Fibroblast of skin of abdomen (primary cell): Measurements from ENCODE around the gene TBC1D13.
A peak's percentile ranks its signal among the peaks of the same experiment; 100 is the strongest.
"Not testable (repeated sequence)": the region's sequence is repeated elsewhere in the genome, so short reads cannot be mapped to it uniquely, and the experiment has no call there.

Experiments used
- DNase-seq: peaks from one replicate; pipeline ENCODE4 v3.0.0-alpha.2; 2013

The TBC1D13 gene

GRCh38 chr9:128847803-128848202 is 60.8 kb downstream of the TBC1D13 start:
- no peak for DNase-seq

GRCh38 chr9:128851024-128851423 is 64.0 kb downstream of the TBC1D13 start:
- not testable (repeated sequence) for DNase-seq

GRCh38 chr9:128851779-128852600 is 64.9 kb downstream of the TBC1D13 start:
- DNase-seq: peak; percentile 10

GRCh38 chr9:128852646-128853045 is 65.6 kb downstream of the TBC1D13 start:
- DNase-seq: not testable (repeated sequence)

GRCh38 chr9:128854454-128854853 is 67.4 kb downstream of the TBC1D13 start:
- not testable (repeated sequence) for DNase-seq

GRCh38 chr9:128858476-128858875 is 71.4 kb downstream of the TBC1D13 start:
- not testable (repeated sequence) for DNase-seq
